NB4 (cell line): Measurements from ENCODE around the gene C2orf68.

Experiments used
- CTCF ChIP-seq: IDR thresholded peaks from one replicate; pipeline ENCODE4 v1.5.1; 2012; ENCODE audit warnings: low read depth, low read length
- MAX ChIP-seq: IDR thresholded peaks from 2 replicates; pipeline ENCODE4 v1.6.1; 2011; ENCODE audit warnings: low read depth, low read length
- MYC ChIP-seq: IDR thresholded peaks from 2 replicates; pipeline ENCODE4 v1.6.1; 2011; ENCODE audit warnings: low read depth, low read length
- POLR2A ChIP-seq: IDR thresholded peaks from 2 replicates; pipeline ENCODE4 v1.6.1; 2011; ENCODE audit warnings: mild to moderate bottlenecking; ENCODE audit not compliant: insufficient read length; ENCODE audit errors: extremely low read depth

- TF ChIP-seq CTCF (no peak), POLR2A (peak; percentile 92), MYC (no peak; the same call in 1 of the 2 replicates), MAX (no peak)
Measured at GRCh38 chr2:85611705-85612587, at the start of gene C2orf68.
